Lower leg skin (tissue), 4 donors: ENCODE measurements around the gene LCE3A. TPM values are rescaled to one million over a fixed set of nuclear protein-coding genes. Genes with fewer than 3 reads are reported as not detected.
"Not testable (repeated sequence)": the region's sequence is repeated elsewhere in the genome, so short reads cannot be mapped to it uniquely, and the experiment has no call there.

Source experiments
- DNase-seq, 2 donors: peaks; one replicate each; pipeline ENCODE4 v3.0.0-alpha.2; 2019; ENCODE audit warnings: low spot score in 2 of 2
- H3K4me3 ChIP-seq: fragments of 200-600 bp; sonication (generic); 2 replicates; pipeline ENCODE4 v1.5.1; 2017; ENCODE audit warnings: mild to moderate bottlenecking, low read depth; ENCODE audit not compliant: poor library complexity, severe bottlenecking
- CTCF ChIP-seq, 3 donors: fragments of 450-650 bp; IDR thresholded peaks; one replicate each; pipeline ENCODE4 v1.5.1; 2016; ENCODE audit warnings: antibody characterized with exemption in 3 of 3, mild to moderate bottlenecking in 3 of 3, moderate library complexity in 2 of 3
- POLR2A ChIP-seq, 2 donors: fragments of 450-650 bp; IDR thresholded peaks; one replicate each; pipeline ENCODE4 v1.6.1; 2016 to 2017; ENCODE audit warnings: antibody characterized with exemption in 2 of 2, mild to moderate bottlenecking in 1 of 2, moderate library complexity in 1 of 2
- WGBS, 2 donors: methylation state at CpG; one replicate each; pipeline ENCODE4 v1.1.5; 2018; 5-methylcytosine and 5-hydroxymethylcytosine counted together
- intact Hi-C: fragments of 100-400 bp; cut with DNase I; formaldehyde crosslinking; loops from one replicate; pipeline ENCODE4 v1.15.0; 2023; ENCODE audit warnings: low total_unique reads
- total RNA-seq, 4 donors: library from RNA; depleted of rRNA; stranded (reverse); fragments of >200 nt; gene quantifications; one replicate each; pipeline ENCODE4 v1.1.0, GENCODE V29; 2016

Gene LCE3A, protein sequence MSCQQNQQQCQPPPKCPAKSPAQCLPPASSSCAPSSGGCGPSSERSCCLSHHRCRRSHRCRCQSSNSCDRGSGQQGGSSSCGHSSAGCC
- total RNA-seq = not detected

GRCh38 chr1:152622803-152623202, at the start of gene LCE3A:
Gene LCE3A (minus strand): TSS chr1:152623103. CDS start chr1:152623103, 0 bp downstream.
- intact Hi-C loops = no loop called here
- no peak for DNase-seq
- WGBS, 2 donors = 55 to 63% methylated on average over 10 of the region's 10 CpGs
- no peak for TF ChIP-seq CTCF (IDR thresholded peaks at IDR 0.05)
- TF ChIP-seq POLR2A (IDR thresholded peaks at IDR 0.05) = no peak
- H3K4me3 ChIP-seq = no peak within 1 kb of the TSS

DNA sequence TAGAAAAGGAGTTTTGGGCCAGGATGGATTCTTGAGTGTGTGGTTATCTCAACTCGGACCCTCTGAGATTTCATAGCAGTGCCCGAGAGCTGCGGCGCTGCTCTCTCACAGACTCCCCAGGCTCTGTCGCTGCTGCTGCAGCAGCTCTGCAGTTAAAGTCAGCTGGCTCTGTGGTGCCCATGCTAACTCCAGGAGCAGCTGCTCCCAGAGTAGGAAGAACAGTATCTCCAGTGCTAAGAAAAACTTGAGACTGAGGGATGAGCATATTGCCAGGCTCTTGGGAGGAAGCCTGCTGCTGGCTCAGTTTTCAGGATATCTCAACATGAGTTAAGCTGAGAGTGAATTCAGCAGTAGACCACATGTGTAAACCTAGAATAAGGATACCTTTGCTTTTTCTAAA, 44.7 kb upstream of the LCE3A start:
- no peak for DNase-seq
- intact Hi-C loops = no loop called here
- WGBS, 2 donors = 84 to 90% methylated on average over 5 of the region's 5 CpGs
- TF ChIP-seq POLR2A (IDR thresholded peaks at IDR 0.05) (no peak), CTCF (IDR thresholded peaks at IDR 0.05) (no peak)
- H3K4me3 ChIP-seq = no peak overlapping the region

- DNase-seq, intact Hi-C loops, H3K4me3 ChIP-seq: not testable (repeated sequence)
- WGBS, 2 donors = 88 to 94% methylated on average over 1 of the region's 1 CpG
Observed at GRCh38 chr1:152666171-152666570, 43.3 kb upstream of the LCE3A start.

DNA sequence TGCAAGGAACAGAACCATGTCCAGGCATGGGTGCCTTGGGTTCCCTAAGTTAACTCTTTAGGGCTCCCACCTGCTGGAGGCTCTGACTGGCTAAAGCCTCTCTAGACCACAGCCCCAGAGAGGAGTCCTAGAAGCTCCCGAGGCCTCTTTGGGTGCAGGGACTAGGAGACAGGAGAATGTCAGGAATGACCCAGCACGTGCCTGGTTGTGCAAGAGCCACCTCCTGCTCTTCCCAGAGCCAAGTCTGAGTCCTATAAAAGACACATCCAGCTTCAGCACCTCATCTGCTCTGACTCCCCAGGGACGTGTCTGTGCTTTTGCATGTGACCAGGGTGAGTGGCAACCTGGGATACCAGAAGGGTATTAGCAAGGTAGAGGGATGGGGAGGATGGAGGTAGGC, 40.2 kb upstream of the LCE3A start, which contains the start of gene LCE2D:
Gene LCE2D, plus strand, starts transcription at position 283 of the 400 bp plus-strand sequence. CDS start 726 bp downstream, outside the sequence.
- TF ChIP-seq POLR2A (IDR thresholded peaks at IDR 0.05) = no peak
- TF ChIP-seq CTCF (IDR thresholded peaks at IDR 0.05) = no peak
- no peak for DNase-seq
- no peak within 1 kb of the TSS for H3K4me3 ChIP-seq
- intact Hi-C loops = no loop called here
- WGBS, 2 donors = 63 to 71% methylated on average over 3 of the region's 3 CpGs

DNA sequence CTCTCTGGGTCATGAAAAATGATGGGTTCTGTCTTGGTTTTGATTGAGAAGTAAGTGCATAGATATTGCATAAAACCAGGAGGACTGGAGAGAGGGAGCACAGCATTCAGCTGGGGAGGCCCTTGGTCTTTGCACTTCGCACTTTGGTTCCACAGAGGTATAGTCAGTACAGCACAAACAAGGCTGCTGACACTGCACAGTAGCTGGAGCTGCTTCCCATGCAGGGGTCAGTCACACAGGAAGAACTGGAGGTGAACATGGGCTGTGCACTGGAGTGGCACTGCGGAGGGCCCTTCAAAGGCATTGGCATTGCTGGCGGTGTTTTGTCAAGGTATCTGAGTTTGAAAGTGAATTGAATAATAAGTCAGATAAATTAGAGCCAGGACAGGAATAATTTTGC, 35.7 kb upstream of the LCE3A start:
- H3K4me3 ChIP-seq = no peak overlapping the region
- TF ChIP-seq CTCF (IDR thresholded peaks at IDR 0.05) (no peak), POLR2A (IDR thresholded peaks at IDR 0.05) (no peak)
- intact Hi-C loops = loop anchor here (10.0 kb wide), 1 partner anchor 286 kb away; the partner anchor contains the start of gene SPRR5
- 82 to 90% methylated on average over 3 of the region's 3 CpGs for WGBS, 2 donors
- no peak for DNase-seq

DNA sequence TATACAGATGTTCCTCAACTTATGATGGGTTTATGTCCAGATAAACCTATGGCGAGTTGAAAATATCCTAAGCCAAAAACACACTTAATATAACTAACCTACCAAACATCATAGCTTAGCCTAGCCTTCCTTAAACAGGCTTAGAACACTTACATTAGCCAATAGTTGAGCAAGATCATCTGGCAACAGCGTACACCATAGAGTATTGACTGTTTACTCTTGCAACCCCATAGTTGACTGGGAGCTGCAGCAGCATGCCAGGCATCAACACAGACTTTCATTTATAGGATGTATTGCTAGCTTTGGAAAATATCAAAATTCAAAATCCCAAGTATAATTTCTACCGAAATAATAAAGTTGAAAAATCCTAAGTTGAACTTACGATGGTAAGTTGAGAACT, 34.8 kb upstream of the LCE3A start:
- no peak for TF ChIP-seq CTCF (IDR thresholded peaks at IDR 0.05)
- TF ChIP-seq POLR2A (IDR thresholded peaks at IDR 0.05) = no peak
- intact Hi-C loops = loop anchor here (10.0 kb wide), 1 partner anchor 287 kb away; the partner anchor contains the start of gene SPRR5
- 86 to 88% methylated on average over 4 of the region's 4 CpGs for WGBS, 2 donors
- DNase-seq = no peak
- H3K4me3 ChIP-seq = no peak overlapping the region
